ENCODE data around the gene HOXA11. TPM values are rescaled to one million over a fixed set of nuclear protein-coding genes. Genes with fewer than 3 reads are reported as not detected.

Gene HOXA11
- total and polyA plus RNA-seq, 10 of the 15 experiments (the other 5 are each of a cell fraction or from before 2014, with no cell fraction given): not detected

GRCh38 chr7:27138985-27139333 is 46.1 kb downstream of the HOXA11 start (continued):
- no peak for TF ChIP-seq SMARCA5 (IDR thresholded peaks at IDR 0.05)
- TF ChIP-seq SRF (IDR thresholded peaks at IDR 0.05; ENCODE audit: low read depth in 2 of 2, low read length in 2 of 2): no peak
- TF ChIP-seq RFX5 (IDR thresholded peaks at IDR 0.05; ENCODE audit: low read depth, low read length): no peak
- TF ChIP-seq, protein P1, sequence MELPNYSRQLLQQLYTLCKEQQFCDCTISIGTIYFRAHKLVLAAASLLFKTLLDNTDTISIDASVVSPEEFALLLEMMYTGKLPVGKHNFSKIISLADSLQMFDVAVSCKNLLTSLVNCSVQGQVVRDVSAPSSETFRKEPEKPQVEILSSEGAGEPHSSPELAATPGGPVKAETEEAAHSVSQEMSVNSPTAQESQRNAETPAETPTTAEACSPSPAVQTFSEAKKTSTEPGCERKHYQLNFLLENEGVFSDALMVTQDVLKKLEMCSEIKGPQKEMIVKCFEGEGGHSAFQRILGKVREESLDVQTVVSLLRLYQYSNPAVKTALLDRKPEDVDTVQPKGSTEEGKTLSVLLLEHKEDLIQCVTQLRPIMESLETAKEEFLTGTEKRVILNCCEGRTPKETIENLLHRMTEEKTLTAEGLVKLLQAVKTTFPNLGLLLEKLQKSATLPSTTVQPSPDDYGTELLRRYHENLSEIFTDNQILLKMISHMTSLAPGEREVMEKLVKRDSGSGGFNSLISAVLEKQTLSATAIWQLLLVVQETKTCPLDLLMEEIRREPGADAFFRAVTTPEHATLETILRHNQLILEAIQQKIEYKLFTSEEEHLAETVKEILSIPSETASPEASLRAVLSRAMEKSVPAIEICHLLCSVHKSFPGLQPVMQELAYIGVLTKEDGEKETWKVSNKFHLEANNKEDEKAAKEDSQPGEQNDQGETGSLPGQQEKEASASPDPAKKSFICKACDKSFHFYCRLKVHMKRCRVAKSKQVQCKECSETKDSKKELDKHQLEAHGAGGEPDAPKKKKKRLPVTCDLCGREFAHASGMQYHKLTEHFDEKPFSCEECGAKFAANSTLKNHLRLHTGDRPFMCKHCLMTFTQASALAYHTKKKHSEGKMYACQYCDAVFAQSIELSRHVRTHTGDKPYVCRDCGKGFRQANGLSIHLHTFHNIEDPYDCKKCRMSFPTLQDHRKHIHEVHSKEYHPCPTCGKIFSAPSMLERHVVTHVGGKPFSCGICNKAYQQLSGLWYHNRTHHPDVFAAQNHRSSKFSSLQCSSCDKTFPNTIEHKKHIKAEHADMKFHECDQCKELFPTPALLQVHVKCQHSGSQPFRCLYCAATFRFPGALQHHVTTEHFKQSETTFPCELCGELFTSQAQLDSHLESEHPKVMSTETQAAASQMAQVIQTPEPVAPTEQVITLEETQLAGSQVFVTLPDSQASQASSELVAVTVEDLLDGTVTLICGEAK (IDR thresholded peaks at IDR 0.05; ENCODE audit: borderline replicate concordance): no peak

GRCh38 chr7:27138472-27138871 is 46.6 kb downstream of the HOXA11 start:
- CTCF ChIA-PET: no interaction called here
- in situ Hi-C loops (cut with MboI): no loop called here
- SMC1A ChIA-PET (ENCODE audit: uncharacterized antibody, unreplicated experiment): no interaction called here
- H3K27me3 ChIP-seq (replicated peaks in 1 of 2; ENCODE audit: control insufficient read depth in 2 of 2, insufficient read depth in 2 of 2, low read length in 1 of 2): peaks cover 0 to 7% of the 10 kb centered on the region in 2 experiments; a peak in 2 of 4 replicates
- H3K9me3 ChIP-seq (replicated peaks; ENCODE audit: control insufficient read depth, insufficient read depth, low read length): no peaks in the 10 kb centered on the region
- no peak overlapping the region for H2AFZ ChIP-seq (ENCODE audit: control insufficient read depth, low read depth, low read length)
- no TSS peak for BruUV-seq (replicated peaks)
- FAIRE-seq (no peak), DNase-seq (ENCODE audit: low read depth, low spot score) (no peak), ATAC-seq (no peak)
- H3K27ac ChIP-seq (ENCODE audit: control insufficient read depth, insufficient read depth): no peak overlapping the region
- no peaks in the 10 kb centered on the region for H4K20me1 ChIP-seq (ENCODE audit: control insufficient read depth, insufficient read depth)
- H3K79me2 ChIP-seq (ENCODE audit: control insufficient read depth, insufficient read depth, low read length): no peaks in the 10 kb centered on the region
- WGBS (ENCODE audit: insufficient coverage, insufficient replicate concordance, low lambda C conversion rate, missing lambda C conversion rate): 84% methylated on average over 1 of the region's 1 CpG
- H3K4me3 ChIP-seq: no peak overlapping the region
- RAD21 ChIA-PET (ENCODE audit: unreplicated experiment): no interaction called here
- no peak overlapping the region for H3K9ac ChIP-seq (ENCODE audit: control insufficient read depth, insufficient read depth, low read length)
- intact Hi-C loops (cut with micrococcal nuclease; ENCODE audit: unreplicated experiment): no loop called here
- POLR2A ChIA-PET: no interaction called here
- H3K4me1 ChIP-seq (ENCODE audit: control insufficient read depth, insufficient read depth, low read length): no peaks in the 10 kb centered on the region; the same call in 1 of the 2 replicates
- H3K4me2 ChIP-seq (ENCODE audit: control insufficient read depth, insufficient read depth): no peak overlapping the region
- no peaks in the 10 kb centered on the region for H3K36me3 ChIP-seq (ENCODE audit: control insufficient read depth in 2 of 2, insufficient read depth in 2 of 2, low read length in 1 of 2)
- TF ChIP-seq MTA3 (IDR thresholded peaks at IDR 0.05; ENCODE audit: borderline replicate concordance, low read length): no peak
- no peak for TF ChIP-seq ZNF622 (IDR thresholded peaks at IDR 0.05)
- no peak for TF ChIP-seq SIN3A (IDR thresholded peaks at IDR 0.05; ENCODE audit: low read depth, low read length)
- TF ChIP-seq CBFB (IDR thresholded peaks at IDR 0.05; ENCODE audit: low read depth): no peak
- TF ChIP-seq BACH1 (IDR thresholded peaks at IDR 0.05; ENCODE audit: borderline replicate concordance): no peak
- no peak for TF ChIP-seq NR2C2 (IDR thresholded peaks at IDR 0.05; ENCODE audit: borderline replicate concordance, control insufficient read depth, insufficient read length, low read depth)
- TF ChIP-seq, protein P2, sequence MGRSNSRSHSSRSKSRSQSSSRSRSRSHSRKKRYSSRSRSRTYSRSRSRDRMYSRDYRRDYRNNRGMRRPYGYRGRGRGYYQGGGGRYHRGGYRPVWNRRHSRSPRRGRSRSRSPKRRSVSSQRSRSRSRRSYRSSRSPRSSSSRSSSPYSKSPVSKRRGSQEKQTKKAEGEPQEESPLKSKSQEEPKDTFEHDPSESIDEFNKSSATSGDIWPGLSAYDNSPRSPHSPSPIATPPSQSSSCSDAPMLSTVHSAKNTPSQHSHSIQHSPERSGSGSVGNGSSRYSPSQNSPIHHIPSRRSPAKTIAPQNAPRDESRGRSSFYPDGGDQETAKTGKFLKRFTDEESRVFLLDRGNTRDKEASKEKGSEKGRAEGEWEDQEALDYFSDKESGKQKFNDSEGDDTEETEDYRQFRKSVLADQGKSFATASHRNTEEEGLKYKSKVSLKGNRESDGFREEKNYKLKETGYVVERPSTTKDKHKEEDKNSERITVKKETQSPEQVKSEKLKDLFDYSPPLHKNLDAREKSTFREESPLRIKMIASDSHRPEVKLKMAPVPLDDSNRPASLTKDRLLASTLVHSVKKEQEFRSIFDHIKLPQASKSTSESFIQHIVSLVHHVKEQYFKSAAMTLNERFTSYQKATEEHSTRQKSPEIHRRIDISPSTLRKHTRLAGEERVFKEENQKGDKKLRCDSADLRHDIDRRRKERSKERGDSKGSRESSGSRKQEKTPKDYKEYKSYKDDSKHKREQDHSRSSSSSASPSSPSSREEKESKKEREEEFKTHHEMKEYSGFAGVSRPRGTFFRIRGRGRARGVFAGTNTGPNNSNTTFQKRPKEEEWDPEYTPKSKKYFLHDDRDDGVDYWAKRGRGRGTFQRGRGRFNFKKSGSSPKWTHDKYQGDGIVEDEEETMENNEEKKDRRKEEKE (IDR thresholded peaks at IDR 0.05): no peak
- TF ChIP-seq CBX3 (IDR thresholded peaks at IDR 0.05; ENCODE audit: borderline replicate concordance, low read depth): no peak
- no peak for TF ChIP-seq BHLHE40 (IDR thresholded peaks at IDR 0.05; ENCODE audit: borderline replicate concordance in 1 of 2, low read depth in 2 of 2, low read length in 1 of 2)
- TF ChIP-seq, protein P3, sequence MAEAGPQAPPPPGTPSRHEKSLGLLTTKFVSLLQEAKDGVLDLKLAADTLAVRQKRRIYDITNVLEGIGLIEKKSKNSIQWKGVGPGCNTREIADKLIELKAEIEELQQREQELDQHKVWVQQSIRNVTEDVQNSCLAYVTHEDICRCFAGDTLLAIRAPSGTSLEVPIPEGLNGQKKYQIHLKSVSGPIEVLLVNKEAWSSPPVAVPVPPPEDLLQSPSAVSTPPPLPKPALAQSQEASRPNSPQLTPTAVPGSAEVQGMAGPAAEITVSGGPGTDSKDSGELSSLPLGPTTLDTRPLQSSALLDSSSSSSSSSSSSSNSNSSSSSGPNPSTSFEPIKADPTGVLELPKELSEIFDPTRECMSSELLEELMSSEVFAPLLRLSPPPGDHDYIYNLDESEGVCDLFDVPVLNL (IDR thresholded peaks at IDR 0.05; ENCODE audit: low read depth, low read length): no peak
- TF ChIP-seq MEF2B (IDR thresholded peaks at IDR 0.05; ENCODE audit: partially characterized antibody, poor library complexity, severe bottlenecking): no peak
- no peak for TF ChIP-seq GABPA (IDR thresholded peaks at IDR 0.05; ENCODE audit: low read depth)
- TF ChIP-seq HDAC6 (IDR thresholded peaks at IDR 0.05; ENCODE audit: unreplicated experiment): no peak
